K562 (cell line): ENCODE results near the gene BCAS3. TPM values are rescaled to one million over a fixed set of nuclear protein-coding genes. Genes with fewer than 3 reads are reported as not detected.

Source experiments
- ATAC-seq: fragments of 200-7000 bp; cut with Tn5 transposase; 3 replicates; pipeline ENCODE4 v1.9.1; 2020; ENCODE audit warnings: moderate library complexity
- BruUV-seq: library from RNA; stranded (reverse); fragments of 400-500 nt; replicated peaks from 2 replicates; lab custom pipeline; 2021; lab: Mats Ljungman, UMichigan
- CTCF ChIA-PET: fragments of 300-600 bp; formaldehyde crosslinking; extraction: SDS; loops from one replicate; lab custom pipeline; 2021; ENCODE audit warnings: low intra/inter-chr PET ratio; lab: Yijun Ruan, JAX
- POLR2A ChIA-PET: fragments of 300-600, 350-650 bp; sonication (Branson Sonifier 250); formaldehyde crosslinking; extraction: SDS; loops from one replicate; lab custom pipeline; 2021; ENCODE audit warnings: antibody characterized with exemption, inconsistent platforms; lab: Yijun Ruan, JAX
- DNase-seq, 4 experiments: peaks; one replicate each; pipeline versions ENCODE4 v3.0.0 to v3.0.0-alpha.2; 2011 to 2018; ENCODE audit warnings: low spot score in 3 of 4, mixed read lengths in 3 of 4; ENCODE audit errors: extremely low read depth in 1 of 4
- FAIRE-seq: peaks from 2 replicates; lab custom pipeline; 2011; peaks lifted over from hg19 to GRCh38; lab: Jason Lieb, UNC
- H2AFZ ChIP-seq: 2 replicates; pipeline ENCODE4 v1.6.0; 2011; ENCODE audit warnings: low read depth, low read length, control low read depth, inconsistent platforms
- H3K27ac ChIP-seq: fragments of 200-600 bp; 3 replicates; pipeline ENCODE4 v1.8.0; 2011; ENCODE audit warnings: low read depth, mild to moderate bottlenecking, control low read depth, inconsistent platforms, low read length, moderate library complexity, mixed read lengths; ENCODE audit errors: extremely low read depth
- H3K27me3 ChIP-seq, 2 experiments: fragments of 300-600 bp in 1 of 2; 2 replicates in 1 of 2; 3 replicates in 1 of 2; pipeline versions ENCODE4 v1.6.0 to v1.8.0; 2011; ENCODE audit warnings: inconsistent platforms in 2 of 2, low read length in 2 of 2, mild to moderate bottlenecking in 1 of 2, mixed read lengths in 1 of 2, moderate library complexity in 1 of 2; ENCODE audit not compliant: control insufficient read depth in 2 of 2, insufficient read depth in 2 of 2
- H3K36me3 ChIP-seq: fragments of 300-600 bp; 3 replicates; pipeline ENCODE4 v1.8.0; 2011; ENCODE audit warnings: mild to moderate bottlenecking, low read length, inconsistent platforms; ENCODE audit not compliant: control insufficient read depth, insufficient read depth
- H3K4me1 ChIP-seq, 2 experiments: fragments of 200-600 bp in 1 of 2; replicated peaks in 1 of 2; 2 replicates in 1 of 2; 3 replicates in 1 of 2; pipeline versions ENCODE4 v1.5.1 to v1.8.0; 2011; ENCODE audit warnings: inconsistent platforms in 2 of 2, low read length in 2 of 2, mild to moderate bottlenecking in 1 of 2, mixed read lengths in 1 of 2, moderate library complexity in 1 of 2; ENCODE audit not compliant: control insufficient read depth in 2 of 2, insufficient read depth in 2 of 2
- H3K4me2 ChIP-seq: 2 replicates; pipeline ENCODE4 v1.6.1; 2011; ENCODE audit warnings: low read length, control low read depth, inconsistent platforms, mixed read lengths; ENCODE audit not compliant: insufficient read depth
- H3K4me3 ChIP-seq: fragments of 200-600 bp; sonication (generic), shearing (Covaris generic); 2 replicates; pipeline ENCODE4 v1.5.1; 2016; ENCODE audit warnings: control low read depth, inconsistent platforms
- H3K79me2 ChIP-seq: fragments of 200-600 bp; 3 replicates; pipeline ENCODE4 v1.8.0; 2011; ENCODE audit warnings: low read length, inconsistent platforms; ENCODE audit not compliant: control insufficient read depth, insufficient read depth
- H3K9ac ChIP-seq, 2 experiments: 2 replicates each; pipeline versions ENCODE4 v1.6.0 to v1.6.1; 2011; ENCODE audit warnings: low read depth in 2 of 2, low read length in 2 of 2, control low read depth in 1 of 2, inconsistent platforms in 1 of 2, mild to moderate bottlenecking in 1 of 2, mixed read lengths in 1 of 2; ENCODE audit not compliant: insufficient read depth in 1 of 2
- H3K9me1 ChIP-seq: one replicate; pipeline ENCODE4 v1.6.0; 2011; ENCODE audit warnings: inconsistent platforms, mild to moderate bottlenecking, low read length, moderate library complexity; ENCODE audit not compliant: control insufficient read depth, insufficient read depth
- H3K9me3 ChIP-seq: replicated peaks from 2 replicates; pipeline ENCODE4 v1.5.1; 2011; ENCODE audit warnings: low read depth, low read length, inconsistent platforms; ENCODE audit not compliant: control insufficient read depth, insufficient read depth
- H4K20me1 ChIP-seq: replicated peaks from 2 replicates; pipeline ENCODE4 v1.6.1; 2011; ENCODE audit warnings: low read length, inconsistent platforms, mixed read lengths; ENCODE audit not compliant: control insufficient read depth, insufficient read depth
- CTCFL ChIP-seq: IDR thresholded peaks from 2 replicates; pipeline ENCODE4 v1.6.1; 2011; ENCODE audit warnings: borderline replicate concordance, low read depth, mild to moderate bottlenecking, moderate library complexity, low read length; ENCODE audit not compliant: insufficient read depth, poor library complexity, severe bottlenecking
- NFRKB ChIP-seq: fragments of 450-650 bp; IDR thresholded peaks from 2 replicates; pipeline ENCODE4 v1.6.1; 2016; ENCODE audit warnings: low read depth
- PCBP2 ChIP-seq: fragments of 200-400 bp; formaldehyde crosslinking; IDR thresholded peaks from 2 replicates; pipeline ENCODE4 v1.6.1; 2018; ENCODE audit warnings: low read length, low read depth, mild to moderate bottlenecking, moderate library complexity; ENCODE audit not compliant: poor library complexity, severe bottlenecking
- RBM14 ChIP-seq: fragments of 200-400 bp; formaldehyde crosslinking; IDR thresholded peaks from 2 replicates; pipeline ENCODE4 v1.6.1; 2018; ENCODE audit warnings: low read depth, mild to moderate bottlenecking, low read length, moderate library complexity, borderline replicate concordance; ENCODE audit not compliant: insufficient read depth
- SRF ChIP-seq, 2 experiments: fragments of 250-450, 450-650 bp in 1 of 2; sonication (Bioruptor Pico) in 1 of 2; sonication (generic) in 1 of 2; formaldehyde crosslinking; IDR thresholded peaks; 2 replicates each; pipeline versions ENCODE4 v1.5.0 to v1.5.1; 2020 to 2022; ENCODE audit warnings: mild to moderate bottlenecking in 1 of 2, missing genetic modification reagents in 1 of 2
- ZNF384 ChIP-seq: IDR thresholded peaks from 2 replicates; pipeline ENCODE4 v1.6.1; 2012; ENCODE audit warnings: low read depth, low read length, improper control_type of control experiment
- WGBS: fragments of 100-300 bp; shearing (Covaris generic); methylation state at CpG from one replicate; pipeline ENCODE4 v1.1.6; 2016; ENCODE audit warnings: low coverage, mixed read lengths; ENCODE audit not compliant: insufficient coverage; ENCODE audit errors: missing lambda C conversion rate; 5-methylcytosine and 5-hydroxymethylcytosine counted together
- in situ Hi-C: fragments of 300-500 bp; cut with MboI; formaldehyde crosslinking; loops from 4 replicates; pipeline ENCODE4 v1.15.0; 2018; ENCODE audit warnings: inconsistent platforms, mixed read lengths
- intact Hi-C: fragments of 100-400 bp; cut with micrococcal nuclease; formaldehyde crosslinking; loops from 2 replicates; pipeline ENCODE4 v1.14.2; 2022
- polyA plus RNA-seq, 8 experiments: library from polyadenylated mRNA; depleted of rRNA in 4 of 8; stranded (reverse) in 5 of 8; unstranded in 3 of 8; fragments of >200 nt; fragmentation: Nextera tagmentation in 2 of 8; fragmentation: Illumina TruSeq in 1 of 8; extraction: Ambion mirVana in 2 of 8; extraction: Trizol in 1 of 8; gene quantifications; 2 replicates each; pipeline versions ENCODE4 v1.2.1 to v1.2.3, GENCODE V29; 2011 to 2014; ENCODE audit warnings: inconsistent platforms in 1 of 8, missing spikeins in 1 of 8
- total RNA-seq, 7 experiments: library from RNA; depleted of rRNA in 6 of 7; stranded (reverse); fragments of >200 nt in 6 of 7; fragmentation: Illumina TruSeq in 2 of 7; extraction: Trizol in 2 of 7; gene quantifications; 2 replicates each; pipeline versions ENCODE4 v1.2.1 to v1.2.3, GENCODE V29; 2011 to 2021; ENCODE audit warnings: low replicate concordance in 1 of 7
- TF ChIP-seq, protein P1 (sequence below), 2 experiments: fragments of 450-650 bp in 1 of 2; sonication (generic) in 1 of 2; formaldehyde crosslinking in 1 of 2; IDR thresholded peaks; 2 replicates each; pipeline versions ENCODE4 v1.7.1 to v1.9.0; 2016 to 2022; ENCODE audit warnings: inconsistent platforms in 1 of 2, mild to moderate bottlenecking in 1 of 2, missing genetic modification reagents in 1 of 2
- TF ChIP-seq, protein P2 (sequence below): fragments of 450-650 bp; conservative IDR thresholded peaks from 2 replicates; pipeline ENCODE4 v1.6.1; 2016; ENCODE audit warnings: missing genetic modification characterization, low read depth, mild to moderate bottlenecking, missing compliant biosample characterization, moderate library complexity

The BCAS3 gene
- total and polyA plus RNA-seq, 9 of the 15 experiments (the other 6 are each of a cell fraction or from before 2014, with no cell fraction given): 1.9 to 5.5 (median 3.5) TPM

- POLR2A ChIA-PET: no interaction called here
- intact Hi-C loops: no loop called here
- Histone ChIP-seq H3K79me2 (no peaks in the 10 kb centered on the region), H3K9me1 (no peaks in the 10 kb centered on the region), H3K36me3 (no peaks in the 10 kb centered on the region), H3K27ac (no peak overlapping the region), H3K4me1 (no peaks in the 10 kb centered on the region), H3K4me2 (no peak overlapping the region), H2AFZ (no peak overlapping the region), H3K9me3 (no peaks in the 10 kb centered on the region), H3K27me3 (0 out of 5 replicates have a peak, but pooled peaks cover 0 to 2% of the 10 kb centered on the region in 2 experiments), H3K9ac (no peak overlapping the region), H3K4me3 (no peak overlapping the region), H4K20me1 (no peaks in the 10 kb centered on the region)
- no peak for DNase-seq
- CTCF ChIA-PET: no interaction called here
- BruUV-seq: no TSS peak
- ATAC-seq: no peak
- no peak for FAIRE-seq
- 0% methylated on average over 1 of the region's 1 CpG for WGBS
- in situ Hi-C loops: no loop called here
- TF ChIP-seq NFRKB: no peak
- 0 out of 2 replicates have a peak, but pooled peaks have one; percentile 34 for TF ChIP-seq ZNF384
- TF ChIP-seq SRF (CRISPR knock-in tag; IDR thresholded peaks at IDR 0.05): no peak
- TF ChIP-seq, protein P1, sequence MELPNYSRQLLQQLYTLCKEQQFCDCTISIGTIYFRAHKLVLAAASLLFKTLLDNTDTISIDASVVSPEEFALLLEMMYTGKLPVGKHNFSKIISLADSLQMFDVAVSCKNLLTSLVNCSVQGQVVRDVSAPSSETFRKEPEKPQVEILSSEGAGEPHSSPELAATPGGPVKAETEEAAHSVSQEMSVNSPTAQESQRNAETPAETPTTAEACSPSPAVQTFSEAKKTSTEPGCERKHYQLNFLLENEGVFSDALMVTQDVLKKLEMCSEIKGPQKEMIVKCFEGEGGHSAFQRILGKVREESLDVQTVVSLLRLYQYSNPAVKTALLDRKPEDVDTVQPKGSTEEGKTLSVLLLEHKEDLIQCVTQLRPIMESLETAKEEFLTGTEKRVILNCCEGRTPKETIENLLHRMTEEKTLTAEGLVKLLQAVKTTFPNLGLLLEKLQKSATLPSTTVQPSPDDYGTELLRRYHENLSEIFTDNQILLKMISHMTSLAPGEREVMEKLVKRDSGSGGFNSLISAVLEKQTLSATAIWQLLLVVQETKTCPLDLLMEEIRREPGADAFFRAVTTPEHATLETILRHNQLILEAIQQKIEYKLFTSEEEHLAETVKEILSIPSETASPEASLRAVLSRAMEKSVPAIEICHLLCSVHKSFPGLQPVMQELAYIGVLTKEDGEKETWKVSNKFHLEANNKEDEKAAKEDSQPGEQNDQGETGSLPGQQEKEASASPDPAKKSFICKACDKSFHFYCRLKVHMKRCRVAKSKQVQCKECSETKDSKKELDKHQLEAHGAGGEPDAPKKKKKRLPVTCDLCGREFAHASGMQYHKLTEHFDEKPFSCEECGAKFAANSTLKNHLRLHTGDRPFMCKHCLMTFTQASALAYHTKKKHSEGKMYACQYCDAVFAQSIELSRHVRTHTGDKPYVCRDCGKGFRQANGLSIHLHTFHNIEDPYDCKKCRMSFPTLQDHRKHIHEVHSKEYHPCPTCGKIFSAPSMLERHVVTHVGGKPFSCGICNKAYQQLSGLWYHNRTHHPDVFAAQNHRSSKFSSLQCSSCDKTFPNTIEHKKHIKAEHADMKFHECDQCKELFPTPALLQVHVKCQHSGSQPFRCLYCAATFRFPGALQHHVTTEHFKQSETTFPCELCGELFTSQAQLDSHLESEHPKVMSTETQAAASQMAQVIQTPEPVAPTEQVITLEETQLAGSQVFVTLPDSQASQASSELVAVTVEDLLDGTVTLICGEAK (IDR thresholded peaks at IDR 0.05): peak; percentile 75
- TF ChIP-seq, protein P1 (CRISPR knock-in tag; IDR thresholded peaks at IDR 0.05): peak; percentile 65; the same call in 1 of the 2 replicates
- no peak for TF ChIP-seq CTCFL
- TF ChIP-seq RBM14: no peak
- TF ChIP-seq, protein P2, sequence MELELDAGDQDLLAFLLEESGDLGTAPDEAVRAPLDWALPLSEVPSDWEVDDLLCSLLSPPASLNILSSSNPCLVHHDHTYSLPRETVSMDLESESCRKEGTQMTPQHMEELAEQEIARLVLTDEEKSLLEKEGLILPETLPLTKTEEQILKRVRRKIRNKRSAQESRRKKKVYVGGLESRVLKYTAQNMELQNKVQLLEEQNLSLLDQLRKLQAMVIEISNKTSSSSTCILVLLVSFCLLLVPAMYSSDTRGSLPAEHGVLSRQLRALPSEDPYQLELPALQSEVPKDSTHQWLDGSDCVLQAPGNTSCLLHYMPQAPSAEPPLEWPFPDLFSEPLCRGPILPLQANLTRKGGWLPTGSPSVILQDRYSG (tag): no peak
- TF ChIP-seq PCBP2: no peak
Measured at GRCh38 chr17:60743282-60743681, 65.6 kb downstream of the BCAS3 start.
